Stimulated activated CD4-positive, alpha-beta T cell treated with anti-CD3 and anti-CD28 coated beads, Interleukin-1b, Interleukin-23, amount 100 ng/mL, for 48 hours (primary cell): ENCODE results near the gene NCAPD2.

Experiments used
- DNase-seq: peaks from one replicate; pipeline ENCODE4 v3.0.0-alpha.2; 2020

Gene NCAPD2

GRCh38 chr12:6500466-6500865 is 6.6 kb downstream of the NCAPD2 start:
- no peak for DNase-seq

DNA sequence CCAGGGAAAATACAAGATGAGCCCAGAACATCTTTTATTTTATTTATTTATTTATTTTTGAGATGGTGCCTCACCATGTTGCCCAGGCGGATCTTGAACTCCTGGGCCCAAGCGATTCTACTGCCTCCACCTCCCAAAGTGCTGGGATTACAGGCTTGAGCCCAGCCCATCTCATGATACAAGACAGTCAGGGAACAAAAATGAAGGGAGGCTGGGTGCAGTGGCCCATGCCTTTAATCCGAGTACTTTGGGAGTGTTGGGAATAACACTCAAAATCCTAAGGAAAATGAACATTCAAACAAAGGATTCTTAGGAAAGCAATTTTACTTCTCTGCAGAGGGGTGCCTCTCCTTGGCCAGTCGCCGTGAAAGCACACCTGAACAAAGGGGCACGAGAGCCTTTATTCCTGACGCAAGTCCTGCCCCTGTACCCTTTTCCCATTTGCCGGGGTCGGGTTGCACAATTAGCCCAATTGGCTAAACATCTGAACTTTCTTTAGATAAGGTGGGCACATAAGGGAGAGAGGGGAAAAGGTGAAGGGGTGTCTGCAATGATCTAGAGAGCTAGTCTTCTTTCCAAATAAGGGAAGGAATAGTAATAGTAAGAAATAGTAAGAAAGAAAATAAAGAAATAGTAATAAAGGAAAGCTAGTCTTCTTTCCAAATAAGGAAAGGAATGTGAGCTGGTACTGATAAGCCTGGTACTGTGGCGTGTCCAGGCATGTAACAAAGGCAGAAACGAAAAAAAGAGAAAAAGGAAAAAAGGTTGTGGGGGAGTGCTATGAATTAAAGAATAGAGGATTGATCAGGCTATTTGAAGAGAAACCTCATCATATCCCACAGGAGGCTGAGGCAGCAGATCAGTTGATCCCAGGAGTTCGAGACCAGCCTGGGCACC is 13.4 kb downstream of the NCAPD2 start:
- no peak for DNase-seq

GRCh38 chr12:6508087-6508486 is 14.2 kb downstream of the NCAPD2 start:
- DNase-seq = no peak

GRCh38 chr12:6520186-6520585 is 26.3 kb downstream of the NCAPD2 start:
- DNase-seq = no peak

DNA sequence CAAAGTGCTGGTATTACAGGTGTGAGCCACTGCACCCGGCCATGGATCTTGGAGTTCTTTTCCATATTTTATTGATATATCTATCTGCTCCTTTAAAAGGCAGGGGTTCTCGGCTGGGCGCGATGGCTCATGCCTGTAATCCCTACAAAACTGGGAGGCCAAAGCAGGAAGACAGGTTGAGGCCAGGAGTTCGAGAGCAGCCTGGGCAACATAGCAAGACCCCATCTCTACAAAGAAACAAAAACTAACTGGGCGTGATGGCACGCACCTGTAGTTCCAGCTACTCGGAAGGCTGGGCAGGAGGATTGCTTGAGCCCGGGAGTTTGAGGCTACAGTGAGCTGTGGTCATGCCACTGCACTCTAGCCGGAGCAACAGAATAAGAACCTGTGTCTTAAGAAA is 28.3 kb downstream of the NCAPD2 start:
- DNase-seq = no peak

- DNase-seq = no peak
These were observed 29.8 kb downstream of the NCAPD2 start for GRCh38 chr12:6523708-6524107.

DNA sequence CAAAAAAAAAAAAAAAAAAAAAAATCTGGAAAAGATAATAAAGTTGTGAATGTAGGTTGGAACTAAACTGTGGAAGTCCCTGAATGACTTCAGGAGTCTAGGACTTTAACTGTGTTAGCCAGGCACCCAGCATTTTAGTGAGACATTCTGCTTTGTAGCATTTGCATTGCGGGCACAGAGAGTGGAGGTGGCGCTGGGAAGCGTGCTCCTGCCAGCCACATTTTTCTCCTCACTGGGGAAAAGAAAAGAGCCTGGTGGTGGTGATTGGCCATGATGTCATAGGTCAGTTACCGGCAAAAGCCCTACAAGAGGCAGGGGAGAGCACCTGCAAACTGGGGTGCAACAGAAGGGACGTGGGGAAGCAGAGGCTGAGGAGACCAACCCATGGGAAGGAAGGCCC is 30.7 kb downstream of the NCAPD2 start:
- DNase-seq = no peak

- no peak for DNase-seq
These were observed 32.3 kb downstream of the NCAPD2 start for GRCh38 chr12:6526201-6526600.

- no peak for DNase-seq
These were observed 33.0 kb downstream of the NCAPD2 start for GRCh38 chr12:6526766-6527525.

- no peak for DNase-seq
These were observed 33.8 kb downstream of the NCAPD2 start for GRCh38 chr12:6527711-6528110.

GRCh38 chr12:6528539-6529235 is 34.8 kb downstream of the NCAPD2 start:
- no peak for DNase-seq

DNA sequence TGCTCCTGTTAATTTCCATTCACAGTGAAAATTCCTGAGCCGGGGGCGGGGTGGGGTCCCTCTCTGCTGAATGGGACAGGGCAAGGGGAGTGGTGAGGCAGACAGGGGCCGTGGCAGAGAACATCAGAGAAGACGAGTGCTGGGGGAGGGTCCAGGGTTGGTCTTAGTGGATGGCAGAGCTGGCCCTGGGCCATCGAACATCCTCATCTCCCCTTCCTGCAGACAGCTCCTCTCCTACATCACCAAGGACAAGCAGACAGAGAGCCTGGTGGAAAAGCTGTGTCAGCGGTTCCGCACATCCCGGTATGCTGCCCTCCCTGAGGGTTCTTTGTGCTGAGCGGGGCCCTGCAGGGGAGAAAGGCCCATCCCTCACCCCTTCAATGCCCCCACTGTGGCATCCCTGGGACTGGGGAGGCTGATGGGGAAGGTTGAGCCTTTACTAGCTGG is 35.4 kb downstream of the NCAPD2 start:
- no peak for DNase-seq

DNA sequence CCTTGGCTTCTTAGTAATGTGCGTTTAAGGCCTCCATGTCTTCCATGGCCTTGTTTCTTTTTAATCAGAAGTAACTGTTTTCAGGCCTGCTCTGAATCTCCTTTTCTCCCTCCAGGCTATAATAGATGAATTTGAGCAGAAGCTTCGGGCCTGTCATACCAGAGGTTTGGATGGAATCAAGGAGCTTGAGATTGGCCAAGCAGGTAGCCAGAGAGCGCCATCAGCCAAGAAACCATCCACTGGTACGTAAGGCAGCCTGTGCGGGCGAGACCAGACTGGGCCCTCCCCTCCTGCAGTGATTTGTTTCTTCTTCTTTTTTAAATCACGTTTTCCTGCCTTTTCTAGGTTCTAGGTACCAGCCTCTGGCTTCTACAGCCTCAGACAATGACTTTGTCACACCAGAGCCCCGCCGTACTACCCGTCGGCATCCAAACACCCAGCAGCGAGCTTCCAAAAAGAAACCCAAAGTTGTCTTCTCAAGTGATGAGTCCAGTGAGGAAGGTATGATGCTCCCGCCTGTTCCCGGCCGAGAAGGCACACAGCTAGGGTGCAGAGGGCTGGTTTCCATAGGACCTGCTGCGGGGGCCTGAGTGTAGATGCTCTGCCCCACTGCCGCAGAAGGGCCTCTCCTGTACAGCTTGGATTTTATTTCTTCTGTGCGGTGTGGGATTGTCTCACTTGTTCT is 36.8 kb downstream of the NCAPD2 start:
- no peak for DNase-seq

DNA sequence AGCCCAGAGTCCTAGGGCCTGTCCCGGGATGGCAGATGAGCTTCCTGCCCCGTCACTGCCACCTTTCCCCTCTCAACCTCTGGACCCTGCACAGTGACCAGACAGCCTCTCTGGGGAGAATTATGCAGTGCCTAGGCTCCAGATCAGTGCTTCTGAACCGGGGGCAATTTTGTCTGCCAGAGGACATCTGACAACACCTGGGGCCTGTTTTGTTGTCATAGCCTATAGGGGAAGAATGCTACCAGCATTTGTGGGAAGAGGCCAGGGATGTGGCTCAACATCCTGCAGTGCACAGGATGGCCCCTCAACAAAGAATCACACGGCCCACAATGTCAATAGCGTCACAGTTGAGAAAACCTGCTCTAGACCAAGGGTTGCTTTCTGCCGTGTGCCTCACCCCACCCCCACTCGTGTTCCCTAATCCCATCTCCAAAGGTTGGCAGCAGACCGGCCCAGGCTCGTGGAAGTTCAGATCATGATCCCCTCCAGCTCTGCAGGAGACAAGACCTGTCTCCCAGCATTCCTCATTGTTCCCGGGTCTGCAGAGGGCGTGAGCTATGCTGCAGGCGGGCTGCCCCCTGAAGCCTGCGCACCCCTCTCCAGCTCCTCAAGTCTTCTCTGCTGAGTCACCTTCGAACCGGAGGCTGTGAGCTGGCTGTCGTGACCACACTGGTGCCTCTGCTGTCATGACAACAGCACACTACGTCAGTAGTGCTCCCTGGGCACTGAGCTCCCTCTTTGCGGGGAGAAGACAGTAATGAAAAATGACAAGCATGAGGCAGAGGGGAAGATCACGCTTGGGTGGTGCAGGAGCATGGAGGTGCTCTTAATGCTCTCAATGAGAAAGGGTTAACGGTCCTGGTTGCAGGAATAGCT is 38.4 kb downstream of the NCAPD2 start:
- DNase-seq = peak; percentile 92

GRCh38 chr12:6532927-6533652 is 39.2 kb downstream of the NCAPD2 start:
- peak; percentile 63 for DNase-seq

GRCh38 chr12:6533653-6533922 is 39.7 kb downstream of the NCAPD2 start:
- no peak for DNase-seq

DNA sequence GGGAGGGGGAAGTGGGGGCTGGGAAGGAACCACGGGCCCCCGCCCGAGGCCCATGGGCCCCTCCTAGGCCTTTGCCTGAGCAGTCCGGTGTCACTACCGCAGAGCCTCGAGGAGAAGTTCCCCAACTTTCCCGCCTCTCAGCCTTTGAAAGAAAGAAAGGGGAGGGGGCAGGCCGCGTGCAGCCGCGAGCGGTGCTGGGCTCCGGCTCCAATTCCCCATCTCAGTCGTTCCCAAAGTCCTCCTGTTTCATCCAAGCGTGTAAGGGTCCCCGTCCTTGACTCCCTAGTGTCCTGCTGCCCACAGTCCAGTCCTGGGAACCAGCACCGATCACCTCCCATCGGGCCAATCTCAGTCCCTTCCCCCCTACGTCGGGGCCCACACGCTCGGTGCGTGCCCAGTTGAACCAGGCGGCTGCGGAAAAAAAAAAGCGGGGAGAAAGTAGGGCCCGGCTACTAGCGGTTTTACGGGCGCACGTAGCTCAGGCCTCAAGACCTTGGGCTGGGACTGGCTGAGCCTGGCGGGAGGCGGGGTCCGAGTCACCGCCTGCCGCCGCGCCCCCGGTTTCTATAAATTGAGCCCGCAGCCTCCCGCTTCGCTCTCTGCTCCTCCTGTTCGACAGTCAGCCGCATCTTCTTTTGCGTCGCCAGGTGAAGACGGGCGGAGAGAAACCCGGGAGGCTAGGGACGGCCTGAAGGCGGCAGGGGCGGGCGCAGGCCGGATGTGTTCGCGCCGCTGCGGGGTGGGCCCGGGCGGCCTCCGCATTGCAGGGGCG is 40.2 kb downstream of the NCAPD2 start, which contains the start of gene GAPDH:
GAPDH (plus strand) TSS at position 595 of the 772 bp plus-strand sequence. CDS start 316 bp downstream, outside the sequence.
- peak; percentile 92 for DNase-seq

GRCh38 chr12:6534695-6534944 is 40.7 kb downstream of the NCAPD2 start:
- no peak for DNase-seq

- DNase-seq = peak; percentile 85
These were observed 41.2 kb downstream of the NCAPD2 start for GRCh38 chr12:6534945-6535696.

GRCh38 chr12:6535697-6535946 is 41.7 kb downstream of the NCAPD2 start:
- DNase-seq = no peak
